Body of pancreas (tissue), 4 donors: ENCODE measurements around the gene DNHD1.

Source experiments
- POLR2A ChIP-seq, 3 donors: fragments of 450-650 bp; IDR thresholded peaks; one replicate each; pipeline ENCODE4 v1.6.1; 2016; ENCODE audit warnings: antibody characterized with exemption in 3 of 3, mild to moderate bottlenecking in 2 of 3
- TF ChIP-seq, protein P1 (sequence below), 7 experiments: fragments of 450-650 bp in 4 of 7; fragments of 200-600 bp in 3 of 7; sonication (generic) in 3 of 7; IDR thresholded peaks; one replicate each; pipeline ENCODE4 v1.5.1; 2016 to 2019; ENCODE audit warnings: antibody characterized with exemption in 7 of 7

DNA sequence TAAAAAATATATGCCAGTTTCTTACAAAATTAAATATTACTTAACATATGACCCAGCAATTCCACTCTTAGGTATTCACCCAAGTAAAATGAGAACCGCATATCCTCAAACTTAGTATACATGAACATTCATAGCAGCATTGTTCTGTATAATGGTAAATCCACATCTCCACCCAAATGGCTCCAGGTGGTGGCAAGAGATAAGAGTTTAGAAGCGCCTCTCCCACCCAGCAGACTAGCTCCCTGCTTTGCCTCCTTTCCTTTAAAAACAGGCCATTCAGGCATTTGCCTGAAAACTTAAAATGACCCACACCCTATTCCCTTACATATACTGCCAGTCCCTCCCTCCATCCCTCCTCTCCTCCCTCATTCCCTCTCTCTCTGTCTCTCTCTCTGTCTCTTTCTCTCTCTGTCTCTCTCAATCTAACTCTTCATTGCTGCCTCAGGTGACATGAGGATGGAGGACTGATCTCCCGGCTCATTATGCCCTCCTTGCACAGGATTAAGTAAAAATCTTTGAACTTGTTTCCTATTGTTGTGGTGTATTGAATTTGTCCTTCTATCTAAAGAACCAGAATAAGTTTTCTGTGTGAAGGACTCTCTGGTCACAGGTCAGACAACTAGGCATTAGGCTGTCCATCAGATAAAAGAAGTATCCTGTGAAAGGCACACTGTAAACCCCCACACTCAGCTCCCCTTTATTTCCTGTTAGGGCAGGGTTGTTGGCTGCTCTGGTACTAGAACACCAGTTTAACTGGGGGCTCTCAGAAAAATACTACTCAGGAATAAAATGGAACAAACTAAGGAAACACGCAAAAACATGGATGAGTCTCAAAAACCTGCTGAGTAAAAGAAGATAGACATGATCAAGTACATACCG lies 58.0 kb downstream of the DNHD1 start:
- TF ChIP-seq, protein P1, sequence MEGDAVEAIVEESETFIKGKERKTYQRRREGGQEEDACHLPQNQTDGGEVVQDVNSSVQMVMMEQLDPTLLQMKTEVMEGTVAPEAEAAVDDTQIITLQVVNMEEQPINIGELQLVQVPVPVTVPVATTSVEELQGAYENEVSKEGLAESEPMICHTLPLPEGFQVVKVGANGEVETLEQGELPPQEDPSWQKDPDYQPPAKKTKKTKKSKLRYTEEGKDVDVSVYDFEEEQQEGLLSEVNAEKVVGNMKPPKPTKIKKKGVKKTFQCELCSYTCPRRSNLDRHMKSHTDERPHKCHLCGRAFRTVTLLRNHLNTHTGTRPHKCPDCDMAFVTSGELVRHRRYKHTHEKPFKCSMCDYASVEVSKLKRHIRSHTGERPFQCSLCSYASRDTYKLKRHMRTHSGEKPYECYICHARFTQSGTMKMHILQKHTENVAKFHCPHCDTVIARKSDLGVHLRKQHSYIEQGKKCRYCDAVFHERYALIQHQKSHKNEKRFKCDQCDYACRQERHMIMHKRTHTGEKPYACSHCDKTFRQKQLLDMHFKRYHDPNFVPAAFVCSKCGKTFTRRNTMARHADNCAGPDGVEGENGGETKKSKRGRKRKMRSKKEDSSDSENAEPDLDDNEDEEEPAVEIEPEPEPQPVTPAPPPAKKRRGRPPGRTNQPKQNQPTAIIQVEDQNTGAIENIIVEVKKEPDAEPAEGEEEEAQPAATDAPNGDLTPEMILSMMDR (IDR thresholded peaks at IDR 0.05), result no peak
- TF ChIP-seq POLR2A (IDR thresholded peaks at IDR 0.05), result no peak
